Measurements from ENCODE around the gene PDE4D.

DNA sequence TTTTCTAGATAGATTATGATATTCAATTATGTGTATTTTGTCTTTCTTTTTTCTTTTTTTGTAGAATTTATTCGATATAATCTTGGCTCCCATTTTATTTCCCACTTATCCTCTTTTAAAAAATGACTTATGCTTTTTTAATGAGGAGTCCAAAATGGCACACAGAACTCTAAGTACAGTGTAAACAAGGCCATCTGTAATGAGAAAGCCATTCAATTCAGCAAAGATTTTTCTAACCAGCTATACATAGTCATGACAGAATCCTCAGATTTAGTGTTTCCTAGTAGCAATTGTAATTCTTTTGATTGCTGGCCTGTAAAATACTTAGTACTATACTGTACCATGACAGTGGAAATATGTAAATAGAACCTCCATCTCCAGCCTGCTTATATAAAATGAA lies 659.3 kb downstream of the PDE4D start:
- no peak for TF ChIP-seq POLR2A (IDR thresholded peaks at IDR 0.05)
- TF ChIP-seq EP300 (IDR thresholded peaks at IDR 0.05): no peak
- TF ChIP-seq, protein P1, sequence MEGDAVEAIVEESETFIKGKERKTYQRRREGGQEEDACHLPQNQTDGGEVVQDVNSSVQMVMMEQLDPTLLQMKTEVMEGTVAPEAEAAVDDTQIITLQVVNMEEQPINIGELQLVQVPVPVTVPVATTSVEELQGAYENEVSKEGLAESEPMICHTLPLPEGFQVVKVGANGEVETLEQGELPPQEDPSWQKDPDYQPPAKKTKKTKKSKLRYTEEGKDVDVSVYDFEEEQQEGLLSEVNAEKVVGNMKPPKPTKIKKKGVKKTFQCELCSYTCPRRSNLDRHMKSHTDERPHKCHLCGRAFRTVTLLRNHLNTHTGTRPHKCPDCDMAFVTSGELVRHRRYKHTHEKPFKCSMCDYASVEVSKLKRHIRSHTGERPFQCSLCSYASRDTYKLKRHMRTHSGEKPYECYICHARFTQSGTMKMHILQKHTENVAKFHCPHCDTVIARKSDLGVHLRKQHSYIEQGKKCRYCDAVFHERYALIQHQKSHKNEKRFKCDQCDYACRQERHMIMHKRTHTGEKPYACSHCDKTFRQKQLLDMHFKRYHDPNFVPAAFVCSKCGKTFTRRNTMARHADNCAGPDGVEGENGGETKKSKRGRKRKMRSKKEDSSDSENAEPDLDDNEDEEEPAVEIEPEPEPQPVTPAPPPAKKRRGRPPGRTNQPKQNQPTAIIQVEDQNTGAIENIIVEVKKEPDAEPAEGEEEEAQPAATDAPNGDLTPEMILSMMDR (IDR thresholded peaks at IDR 0.05): no peak
- TF ChIP-seq POLR2AphosphoS5 (IDR thresholded peaks at IDR 0.05): no peak
